Erythroblast (primary cell): ENCODE results near the gene TMEM151A.

Experiments
- GATA1 ChIP-seq: IDR thresholded peaks from 2 replicates; pipeline ENCODE4 v1.6.1; 2011; ENCODE audit warnings: low read depth, mild to moderate bottlenecking, control low read depth, low read length, moderate library complexity
- POLR2A ChIP-seq: IDR thresholded peaks from 2 replicates; pipeline ENCODE4 v1.6.1; 2011; ENCODE audit warnings: mild to moderate bottlenecking, low read length

- TF ChIP-seq POLR2A (no peak), GATA1 (no peak)
Observed at GRCh38 chr11:66248903-66249302, 42.8 kb upstream of the TMEM151A start.
